ENCODE measurements around the gene NUTM2E.
"Not testable (repeated sequence)": the region's sequence is repeated elsewhere in the genome, so short reads cannot be mapped to it uniquely, and the experiment has no call there.

NUTM2E gene

DNA sequence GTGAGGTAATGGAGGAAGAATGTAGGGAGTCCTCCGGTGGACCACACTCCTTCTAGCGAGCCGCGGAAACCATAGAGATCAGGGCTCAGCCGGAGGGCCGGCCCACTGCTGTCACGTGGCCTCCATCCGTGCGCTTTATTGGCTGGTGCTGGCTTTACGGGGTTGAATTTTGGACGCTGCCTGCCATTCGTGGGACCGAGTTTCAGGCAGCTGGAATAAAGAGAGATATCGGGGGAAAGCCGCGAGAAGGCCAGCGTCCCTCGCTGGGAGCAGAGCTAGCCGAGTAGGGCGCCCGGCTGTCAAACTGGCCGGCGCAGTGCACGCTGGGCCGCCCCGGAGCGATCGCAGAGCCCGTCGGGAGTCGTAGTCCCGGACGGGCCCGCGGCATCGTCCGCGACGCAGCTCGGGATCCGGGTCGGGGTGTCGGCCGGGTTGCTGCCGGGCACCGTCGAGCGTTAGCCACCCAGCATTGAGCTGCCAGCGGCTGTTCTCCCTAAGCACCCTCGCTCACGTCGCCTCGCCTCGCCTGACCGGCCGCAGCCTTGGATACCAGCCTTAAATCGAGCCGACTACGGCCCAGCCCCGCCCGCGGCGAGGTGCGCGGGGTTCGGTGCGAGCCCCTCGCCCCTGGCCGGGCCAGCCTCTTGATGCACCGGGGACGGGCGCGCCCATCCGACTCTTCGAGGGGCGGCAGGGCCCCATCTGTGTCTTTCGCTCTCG is at the start of gene NUTM2E:
Gene NUTM2E, plus strand, starts transcription at position 244 of the 720 bp plus-strand sequence. CDS start 15,002 bp downstream, outside the sequence.
- in situ Hi-C loops (cut with HindIII; ENCODE audit: low sequenced_read_pairs): not testable (repeated sequence)

DNA sequence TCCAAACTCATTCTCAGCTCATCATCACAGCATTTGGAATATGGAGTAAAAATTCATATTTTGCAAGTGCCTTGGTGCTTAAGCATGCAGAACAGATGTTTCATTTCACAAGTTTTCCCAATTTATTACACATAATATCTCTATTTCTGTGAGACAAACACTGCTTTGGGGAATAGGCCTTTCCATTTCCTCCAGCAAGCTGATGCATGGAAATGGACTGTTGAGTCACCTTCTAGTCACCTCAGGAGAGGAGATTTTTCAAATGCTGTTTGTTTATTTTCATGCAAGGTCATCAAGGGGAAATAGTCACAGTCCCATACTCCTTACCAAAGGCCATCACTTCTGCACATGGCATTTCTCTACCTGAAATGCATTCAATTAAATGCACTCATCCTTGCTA is 48.5 kb upstream of the NUTM2E start:
- in situ Hi-C loops (cut with HindIII; ENCODE audit: low sequenced_read_pairs): not testable (repeated sequence)

DNA sequence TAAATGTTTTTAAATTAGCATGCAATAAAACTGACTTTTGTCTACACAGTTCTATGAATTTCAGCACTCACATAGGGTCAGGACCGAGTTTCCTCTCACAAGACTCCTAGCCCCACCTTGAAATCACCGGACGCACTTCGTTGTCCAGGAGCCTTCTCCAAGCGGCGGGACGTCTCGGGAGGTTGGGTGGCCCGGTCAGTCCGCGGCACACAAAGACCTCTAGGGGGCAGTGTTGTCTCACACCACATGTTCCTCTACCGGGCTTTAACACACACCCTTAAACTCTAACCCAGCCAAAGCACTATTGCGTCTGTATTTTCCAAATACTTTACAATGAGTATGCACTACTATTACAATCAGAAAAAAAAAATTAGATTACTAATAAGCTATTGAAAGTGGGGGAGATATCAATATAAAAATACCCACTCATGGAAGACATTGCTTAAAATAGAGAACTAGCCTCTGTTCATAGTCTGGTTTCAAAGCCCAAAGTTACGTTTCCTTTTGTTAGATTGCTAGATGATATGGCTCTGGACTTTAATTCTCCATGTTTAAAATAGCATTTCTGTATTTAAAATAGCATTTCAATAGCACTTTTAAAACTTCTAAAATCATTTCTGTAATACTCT is 47.1 kb upstream of the NUTM2E start:
- in situ Hi-C loops (cut with HindIII; ENCODE audit: low sequenced_read_pairs): not testable (repeated sequence)

GRCh38 chr10:79779992-79780391 is 46.5 kb upstream of the NUTM2E start:
- in situ Hi-C loops (cut with HindIII; ENCODE audit: low sequenced_read_pairs): not testable (repeated sequence)

DNA sequence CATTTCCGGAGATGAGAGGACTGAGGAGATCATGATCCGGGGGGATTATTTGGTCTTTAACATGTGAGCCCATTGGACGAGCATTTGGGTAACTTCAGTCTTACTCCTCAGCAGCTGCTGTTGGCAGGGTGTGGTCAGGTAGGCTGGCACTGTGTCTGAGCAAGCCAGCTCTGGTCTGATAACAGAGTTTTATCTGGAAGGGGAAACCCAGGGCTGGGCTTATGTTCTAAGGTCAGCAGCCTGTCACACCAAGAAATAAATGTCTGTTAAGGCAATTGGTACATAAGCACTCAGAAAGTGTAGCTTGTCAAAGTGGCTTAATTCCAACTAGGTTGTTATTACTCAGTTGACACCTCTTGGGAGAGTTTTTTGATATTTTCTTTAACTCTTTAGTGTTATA is 45.0 kb upstream of the NUTM2E start:
- in situ Hi-C loops (cut with HindIII; ENCODE audit: low sequenced_read_pairs): not testable (repeated sequence)

DNA sequence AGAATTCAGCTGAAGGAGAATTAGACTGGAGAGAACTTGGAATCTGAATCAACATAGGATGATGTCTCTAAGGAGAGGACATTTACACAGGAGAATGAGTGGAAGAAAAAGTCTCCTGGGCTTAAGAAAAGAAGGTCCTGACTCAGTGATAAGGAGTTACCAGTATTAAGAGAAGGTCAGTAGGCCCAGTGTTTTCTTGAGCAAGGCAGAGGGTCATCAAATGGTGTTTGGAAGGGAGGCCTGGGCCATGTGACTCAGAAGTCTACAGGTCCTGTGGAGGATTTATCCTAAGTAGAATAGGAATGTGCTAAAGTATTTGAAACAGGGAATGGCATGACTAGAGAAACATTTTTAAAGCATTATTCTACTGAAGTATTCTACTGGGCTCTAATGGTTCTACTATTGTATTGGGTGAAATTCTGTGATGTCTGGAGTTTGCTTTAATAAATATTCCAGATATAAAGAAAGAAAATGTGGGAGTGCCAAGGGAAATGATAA is 39.0 kb upstream of the NUTM2E start:
- in situ Hi-C loops (cut with HindIII; ENCODE audit: low sequenced_read_pairs): not testable (repeated sequence)

DNA sequence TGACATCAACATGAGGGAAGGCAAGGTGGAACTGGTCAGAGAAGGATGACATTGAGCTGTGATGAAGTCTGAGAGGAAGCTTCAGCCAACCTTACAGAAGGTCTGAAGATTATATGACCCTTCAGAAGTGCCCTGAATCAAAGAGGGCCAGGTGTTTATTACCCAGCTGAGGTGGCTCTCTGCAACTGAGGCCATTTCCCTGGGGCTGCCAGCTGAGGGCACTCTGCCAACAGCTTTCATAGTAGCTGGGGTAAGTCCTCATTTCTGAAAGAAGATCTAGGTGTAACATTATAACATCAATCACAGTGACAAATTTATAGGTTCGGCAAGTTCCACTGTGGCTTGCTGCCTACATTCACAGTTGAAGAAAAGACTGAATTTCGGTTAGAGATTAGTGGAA is 37.2 kb upstream of the NUTM2E start:
- in situ Hi-C loops (cut with HindIII; ENCODE audit: low sequenced_read_pairs): not testable (repeated sequence)

- in situ Hi-C loops (cut with HindIII; ENCODE audit: low sequenced_read_pairs): not testable (repeated sequence)
Measured at GRCh38 chr10:79791906-79792517, 34.5 kb upstream of the NUTM2E start.

- in situ Hi-C loops (cut with HindIII; ENCODE audit: low sequenced_read_pairs): not testable (repeated sequence)
Measured at GRCh38 chr10:79799337-79799736, 27.2 kb upstream of the NUTM2E start.

- in situ Hi-C loops (cut with HindIII; ENCODE audit: low sequenced_read_pairs): not testable (repeated sequence)
Measured at GRCh38 chr10:79805857-79806256, 20.7 kb upstream of the NUTM2E start.

DNA sequence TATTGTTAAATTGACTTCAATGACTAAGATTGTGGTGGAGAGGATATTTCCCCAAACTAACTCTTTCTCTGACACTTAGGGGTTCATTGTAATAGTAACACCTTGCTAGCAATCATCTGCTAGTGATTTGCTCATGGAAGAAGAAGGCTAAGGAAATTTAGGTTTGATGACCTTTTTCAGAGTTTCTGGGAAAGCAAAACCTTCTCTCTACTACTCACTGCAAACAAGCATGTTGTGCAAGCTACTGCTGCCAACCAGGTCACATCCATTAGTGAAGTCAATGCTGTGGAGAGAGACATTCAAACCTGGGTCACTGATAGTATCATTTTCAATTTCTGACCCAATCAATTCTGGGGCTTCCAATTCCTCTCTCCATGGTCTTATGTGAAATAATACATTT is 14.6 kb upstream of the NUTM2E start:
- in situ Hi-C loops (cut with HindIII; ENCODE audit: low sequenced_read_pairs): not testable (repeated sequence)

GRCh38 chr10:79816290-79816689 is 10.2 kb upstream of the NUTM2E start:
- in situ Hi-C loops (cut with HindIII; ENCODE audit: low sequenced_read_pairs): not testable (repeated sequence)

DNA sequence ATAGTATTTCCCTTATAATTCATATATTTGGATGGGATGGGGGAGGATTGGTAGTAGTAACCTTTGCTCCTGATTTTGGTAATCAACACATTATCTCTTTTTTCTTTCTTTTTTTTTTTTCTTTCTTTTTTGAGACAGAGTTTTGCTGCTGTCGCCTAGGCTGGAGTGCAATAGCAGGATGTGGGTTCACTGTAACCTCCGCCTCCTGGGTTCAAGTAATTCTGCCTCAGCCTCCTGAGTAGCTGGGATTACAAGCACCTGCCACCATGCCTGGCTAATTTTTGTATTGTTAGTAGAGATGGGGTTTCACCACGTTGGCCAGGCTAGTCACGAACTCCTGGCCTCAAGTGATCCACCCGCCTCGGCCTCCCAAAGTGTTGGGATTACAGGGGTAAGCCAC is 3.2 kb upstream of the NUTM2E start:
- in situ Hi-C loops (cut with HindIII; ENCODE audit: low sequenced_read_pairs): not testable (repeated sequence)

DNA sequence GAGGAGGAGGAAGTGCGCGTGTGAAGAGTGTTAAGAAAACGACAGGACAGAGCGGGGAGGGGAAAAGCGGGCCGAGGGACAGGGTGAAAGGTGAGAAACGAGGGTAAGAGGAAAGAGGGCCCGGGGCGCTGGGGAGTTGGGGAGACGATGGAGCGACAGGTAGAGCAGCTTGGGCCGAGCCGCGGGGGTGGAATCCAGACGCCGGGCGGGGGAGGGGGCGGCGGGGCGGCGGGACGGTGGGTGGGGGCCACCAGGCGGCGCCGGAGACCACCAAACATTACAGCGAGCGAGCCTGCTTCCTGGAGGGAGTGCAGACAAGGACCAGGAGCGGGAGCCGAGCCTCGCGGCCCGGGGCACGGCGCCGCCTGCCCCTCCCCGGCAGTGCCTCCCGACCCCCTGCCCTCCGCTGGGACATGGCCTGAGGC is 940 bp upstream of the NUTM2E start:
- in situ Hi-C loops (cut with HindIII; ENCODE audit: low sequenced_read_pairs): not testable (repeated sequence)

DNA sequence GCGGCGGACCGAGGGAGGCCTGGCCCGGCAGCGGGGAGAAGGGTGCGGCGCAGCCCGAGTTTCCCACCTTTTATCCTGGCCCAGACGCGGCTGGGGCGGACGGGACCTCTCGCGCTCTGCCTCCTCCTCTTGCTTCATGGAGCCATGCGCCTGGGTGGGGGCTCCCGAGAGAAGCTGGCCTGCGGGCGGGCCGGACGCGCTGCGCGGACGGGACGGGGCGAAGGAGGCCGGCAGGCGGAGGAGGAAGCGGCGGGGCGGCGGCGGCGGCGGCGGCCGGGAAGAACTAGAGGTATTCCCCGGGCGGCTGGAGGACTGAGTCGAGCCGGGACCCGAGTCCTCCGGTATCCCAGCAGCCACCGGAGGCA is 426 bp upstream of the NUTM2E start:
- in situ Hi-C loops (cut with HindIII; ENCODE audit: low sequenced_read_pairs): not testable (repeated sequence)

DNA sequence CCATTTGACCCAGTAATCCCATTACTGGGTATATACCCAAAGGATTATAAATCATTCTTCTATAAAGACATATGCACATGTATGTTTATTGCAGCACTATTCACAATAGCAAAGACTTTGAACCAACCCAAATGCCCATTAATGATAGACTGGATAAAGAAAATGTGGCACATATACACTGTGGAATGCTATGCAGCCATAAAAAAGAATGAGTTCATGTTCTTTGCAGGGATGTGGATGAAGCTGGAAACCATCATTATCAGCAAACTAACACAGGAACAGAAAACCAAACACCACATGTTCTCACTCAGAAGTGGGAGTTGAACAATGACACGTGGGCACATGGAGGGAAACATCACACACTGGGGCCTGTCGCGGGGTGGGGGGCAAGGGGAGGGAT is 7.3 kb downstream of the NUTM2E start:
- in situ Hi-C loops (cut with HindIII; ENCODE audit: low sequenced_read_pairs): not testable (repeated sequence)

- in situ Hi-C loops (cut with HindIII; ENCODE audit: low sequenced_read_pairs): not testable (repeated sequence)
Measured at GRCh38 chr10:79835891-79836290, 9.4 kb downstream of the NUTM2E start.

DNA sequence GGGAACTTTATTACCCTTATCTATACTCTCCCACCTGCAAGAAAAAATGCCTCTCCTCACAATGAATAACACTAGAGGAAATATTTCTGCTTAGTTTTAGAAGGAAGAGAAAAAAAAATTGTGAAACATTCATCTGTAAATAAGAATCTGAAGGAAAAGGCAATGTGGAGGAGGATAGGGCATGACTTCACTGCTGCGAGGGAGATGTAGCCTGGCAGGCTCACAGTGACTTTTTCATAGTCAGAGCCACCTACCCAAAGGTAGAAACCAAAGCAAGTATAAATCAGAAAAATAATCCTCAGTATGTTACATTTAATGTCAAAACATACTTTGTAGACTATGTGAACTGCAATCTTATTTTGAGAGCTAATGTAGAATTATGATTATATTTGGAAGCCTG is 10.4 kb downstream of the NUTM2E start:
- in situ Hi-C loops (cut with HindIII; ENCODE audit: low sequenced_read_pairs): not testable (repeated sequence)

DNA sequence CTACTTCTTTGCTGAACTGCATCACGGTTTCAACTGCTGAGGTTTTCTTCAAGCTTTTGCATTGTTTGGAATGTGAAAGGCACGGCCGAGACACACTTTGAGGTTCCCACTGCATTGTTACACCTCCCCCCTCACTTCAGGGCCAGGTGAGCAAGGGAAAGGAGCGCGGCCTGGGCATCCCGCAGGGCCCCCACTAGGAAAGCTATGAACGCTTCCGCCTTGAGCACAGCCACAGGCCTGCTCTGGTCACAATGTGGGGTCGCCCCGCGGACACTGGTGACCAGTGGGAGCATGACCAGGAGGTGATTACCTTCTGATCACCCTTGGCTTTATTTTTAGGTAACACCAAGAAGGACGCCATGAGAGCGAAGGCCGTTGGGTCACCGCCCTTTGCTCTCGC is 11.9 kb downstream of the NUTM2E start:
- in situ Hi-C loops (cut with HindIII; ENCODE audit: low sequenced_read_pairs): not testable (repeated sequence)

- in situ Hi-C loops (cut with HindIII; ENCODE audit: low sequenced_read_pairs): not testable (repeated sequence)
Measured at GRCh38 chr10:79853191-79853854, 26.8 kb downstream of the NUTM2E start.

- in situ Hi-C loops (cut with HindIII; ENCODE audit: low sequenced_read_pairs): not testable (repeated sequence)
Measured at GRCh38 chr10:79862269-79862668, 35.7 kb downstream of the NUTM2E start.
